ENCODE measurements around the gene TPD52L1.

GRCh38 chr6:125194941-125195340, 41.4 kb downstream of the TPD52L1 start:
- TF ChIP-seq POLR2AphosphoS5 (IDR thresholded peaks at IDR 0.05) (no peak), POLR2A (IDR thresholded peaks at IDR 0.05) (no peak)
- TF ChIP-seq, protein P1, sequence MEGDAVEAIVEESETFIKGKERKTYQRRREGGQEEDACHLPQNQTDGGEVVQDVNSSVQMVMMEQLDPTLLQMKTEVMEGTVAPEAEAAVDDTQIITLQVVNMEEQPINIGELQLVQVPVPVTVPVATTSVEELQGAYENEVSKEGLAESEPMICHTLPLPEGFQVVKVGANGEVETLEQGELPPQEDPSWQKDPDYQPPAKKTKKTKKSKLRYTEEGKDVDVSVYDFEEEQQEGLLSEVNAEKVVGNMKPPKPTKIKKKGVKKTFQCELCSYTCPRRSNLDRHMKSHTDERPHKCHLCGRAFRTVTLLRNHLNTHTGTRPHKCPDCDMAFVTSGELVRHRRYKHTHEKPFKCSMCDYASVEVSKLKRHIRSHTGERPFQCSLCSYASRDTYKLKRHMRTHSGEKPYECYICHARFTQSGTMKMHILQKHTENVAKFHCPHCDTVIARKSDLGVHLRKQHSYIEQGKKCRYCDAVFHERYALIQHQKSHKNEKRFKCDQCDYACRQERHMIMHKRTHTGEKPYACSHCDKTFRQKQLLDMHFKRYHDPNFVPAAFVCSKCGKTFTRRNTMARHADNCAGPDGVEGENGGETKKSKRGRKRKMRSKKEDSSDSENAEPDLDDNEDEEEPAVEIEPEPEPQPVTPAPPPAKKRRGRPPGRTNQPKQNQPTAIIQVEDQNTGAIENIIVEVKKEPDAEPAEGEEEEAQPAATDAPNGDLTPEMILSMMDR (IDR thresholded peaks at IDR 0.05 in 8 of 11, conservative IDR thresholded peaks at IDR 0.05 in 3 of 11) = no peak
